Thyroid gland (tissue), 4 donors: ENCODE data around the gene MPEG1. TPM values are rescaled to one million over a fixed set of nuclear protein-coding genes. Genes with fewer than 3 reads are reported as not detected.

ENCODE experiments used
- DNase-seq, 2 donors: peaks; one replicate each; pipeline ENCODE4 v3.0.0-alpha.2; 2019
- H3K27ac ChIP-seq, 3 donors: fragments of 200-600 bp; sonication (generic); 1 replicate in 2 of 3; 2 replicates in 1 of 3; pipeline ENCODE4 v1.5.1; 2016 to 2019; ENCODE audit warnings: mild to moderate bottlenecking in 1 of 3, moderate library complexity in 1 of 3
- H3K27me3 ChIP-seq: fragments of 200-600 bp; sonication (generic); one replicate; pipeline ENCODE4 v1.5.1; 2019
- H3K36me3 ChIP-seq, 2 donors: fragments of 200-600 bp; sonication (generic); one replicate each; pipeline ENCODE4 v1.5.1; 2016 to 2019
- H3K4me1 ChIP-seq, 2 donors: fragments of 200-600 bp; sonication (generic); one replicate each; pipeline ENCODE4 v1.5.1; 2017 to 2019
- H3K4me3 ChIP-seq, 3 donors: fragments of 200-600 bp; sonication (generic); replicated peaks in 1 of 3; 1 replicate in 2 of 3; 2 replicates in 1 of 3; pipeline ENCODE4 v1.5.1; 2016; ENCODE audit warnings: mild to moderate bottlenecking in 1 of 3
- H3K9me3 ChIP-seq: fragments of 200-600 bp; sonication (generic); one replicate; pipeline ENCODE4 v1.5.1; 2017
- POLR2A ChIP-seq, 2 donors: fragments of 450-650 bp; IDR thresholded peaks; one replicate each; pipeline ENCODE4 v1.6.1; 2017; ENCODE audit warnings: antibody characterized with exemption in 2 of 2, mild to moderate bottlenecking in 2 of 2, moderate library complexity in 1 of 2
- WGBS, 2 donors: methylation state at CpG; one replicate each; pipeline ENCODE4 v1.1.5; 2017; 5-methylcytosine and 5-hydroxymethylcytosine counted together
- intact Hi-C: fragments of 100-400 bp; cut with DNase I; formaldehyde crosslinking; loops from one replicate; pipeline ENCODE4 v1.15.1; 2023
- total RNA-seq, 4 donors: library from RNA; depleted of rRNA; stranded (reverse); fragments of >200 nt; gene quantifications; one replicate each; pipeline ENCODE4 v1.2.3, GENCODE V29; 2016
- TF ChIP-seq, protein P1 (sequence below), 6 experiments: fragments of 200-600 bp in 3 of 6; fragments of 450-650 bp in 3 of 6; sonication (generic) in 3 of 6; IDR thresholded peaks; one replicate each; pipeline ENCODE4 v1.5.1; 2016 to 2019; ENCODE audit warnings: antibody characterized with exemption in 6 of 6, mild to moderate bottlenecking in 2 of 6, inconsistent platforms in 1 of 6, moderate library complexity in 1 of 6

The MPEG1 gene, protein sequence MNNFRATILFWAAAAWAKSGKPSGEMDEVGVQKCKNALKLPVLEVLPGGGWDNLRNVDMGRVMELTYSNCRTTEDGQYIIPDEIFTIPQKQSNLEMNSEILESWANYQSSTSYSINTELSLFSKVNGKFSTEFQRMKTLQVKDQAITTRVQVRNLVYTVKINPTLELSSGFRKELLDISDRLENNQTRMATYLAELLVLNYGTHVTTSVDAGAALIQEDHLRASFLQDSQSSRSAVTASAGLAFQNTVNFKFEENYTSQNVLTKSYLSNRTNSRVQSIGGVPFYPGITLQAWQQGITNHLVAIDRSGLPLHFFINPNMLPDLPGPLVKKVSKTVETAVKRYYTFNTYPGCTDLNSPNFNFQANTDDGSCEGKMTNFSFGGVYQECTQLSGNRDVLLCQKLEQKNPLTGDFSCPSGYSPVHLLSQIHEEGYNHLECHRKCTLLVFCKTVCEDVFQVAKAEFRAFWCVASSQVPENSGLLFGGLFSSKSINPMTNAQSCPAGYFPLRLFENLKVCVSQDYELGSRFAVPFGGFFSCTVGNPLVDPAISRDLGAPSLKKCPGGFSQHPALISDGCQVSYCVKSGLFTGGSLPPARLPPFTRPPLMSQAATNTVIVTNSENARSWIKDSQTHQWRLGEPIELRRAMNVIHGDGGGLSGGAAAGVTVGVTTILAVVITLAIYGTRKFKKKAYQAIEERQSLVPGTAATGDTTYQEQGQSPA
- 10 to 100 TPM in 3 of 4 donors, 1 to 10 TPM in 1; 5.8 to 16.3 (median 11.5) TPM for total RNA-seq

DNA sequence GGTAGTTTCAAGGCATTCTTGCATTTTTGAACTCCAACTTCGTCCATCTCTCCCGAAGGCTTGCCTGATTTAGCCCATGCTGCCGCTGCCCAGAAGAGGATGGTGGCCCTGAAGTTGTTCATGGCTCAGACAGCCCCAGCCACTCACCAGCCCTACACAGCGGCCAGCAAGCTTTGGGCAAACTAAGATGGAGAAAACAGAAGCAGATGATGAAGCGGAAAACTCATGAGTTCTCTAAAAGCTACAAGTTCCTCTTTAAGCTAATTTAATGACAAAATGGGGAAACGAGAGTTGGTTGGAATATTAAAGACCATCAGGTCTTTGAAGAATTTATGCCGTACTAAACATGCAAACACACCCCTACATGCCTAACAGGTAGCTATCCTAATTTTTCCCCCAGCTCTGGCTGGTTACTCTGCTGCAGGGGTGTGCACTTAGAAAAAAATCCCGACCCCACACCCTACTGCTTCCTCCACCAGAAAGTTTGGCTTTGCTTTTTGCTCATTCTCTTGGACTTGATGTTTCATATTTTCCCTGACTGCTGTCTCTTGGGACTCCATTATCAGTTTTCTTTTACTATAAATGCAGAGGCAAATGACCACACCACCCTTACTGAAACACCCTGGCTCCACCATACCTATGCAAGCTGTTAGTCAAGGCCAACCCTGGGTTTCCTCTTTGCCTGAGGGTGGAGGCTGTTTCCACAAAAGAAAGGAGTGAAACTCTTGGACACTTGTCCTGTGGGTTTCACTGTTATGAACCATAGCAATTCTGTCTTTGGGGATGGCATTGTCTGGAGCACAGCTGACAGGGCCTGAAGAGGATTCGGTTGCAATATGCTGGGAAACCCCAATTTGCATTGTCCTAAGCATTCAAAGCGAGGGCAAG is at the start of gene MPEG1:
MPEG1 (minus strand) TSS at position 184 of the 888 bp plus-strand sequence; CDS start at position 122, 62 bp downstream.
- intact Hi-C loops: loop anchor here (5.0 kb wide), 1 partner anchor 74 kb away; no protein-coding TSS in a partner anchor
- no peaks in the 10 kb centered on the region for H3K36me3 ChIP-seq
- no peak within 1 kb of the TSS for H3K27ac ChIP-seq
- DNase-seq: no peak
- no peaks in the 10 kb centered on the region for H3K9me3 ChIP-seq
- peaks cover 7 to 15% of the 10 kb centered on the region in 2 donors for H3K4me1 ChIP-seq
- TF ChIP-seq, protein P1, sequence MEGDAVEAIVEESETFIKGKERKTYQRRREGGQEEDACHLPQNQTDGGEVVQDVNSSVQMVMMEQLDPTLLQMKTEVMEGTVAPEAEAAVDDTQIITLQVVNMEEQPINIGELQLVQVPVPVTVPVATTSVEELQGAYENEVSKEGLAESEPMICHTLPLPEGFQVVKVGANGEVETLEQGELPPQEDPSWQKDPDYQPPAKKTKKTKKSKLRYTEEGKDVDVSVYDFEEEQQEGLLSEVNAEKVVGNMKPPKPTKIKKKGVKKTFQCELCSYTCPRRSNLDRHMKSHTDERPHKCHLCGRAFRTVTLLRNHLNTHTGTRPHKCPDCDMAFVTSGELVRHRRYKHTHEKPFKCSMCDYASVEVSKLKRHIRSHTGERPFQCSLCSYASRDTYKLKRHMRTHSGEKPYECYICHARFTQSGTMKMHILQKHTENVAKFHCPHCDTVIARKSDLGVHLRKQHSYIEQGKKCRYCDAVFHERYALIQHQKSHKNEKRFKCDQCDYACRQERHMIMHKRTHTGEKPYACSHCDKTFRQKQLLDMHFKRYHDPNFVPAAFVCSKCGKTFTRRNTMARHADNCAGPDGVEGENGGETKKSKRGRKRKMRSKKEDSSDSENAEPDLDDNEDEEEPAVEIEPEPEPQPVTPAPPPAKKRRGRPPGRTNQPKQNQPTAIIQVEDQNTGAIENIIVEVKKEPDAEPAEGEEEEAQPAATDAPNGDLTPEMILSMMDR (IDR thresholded peaks at IDR 0.05): no peak
- no peak for TF ChIP-seq POLR2A (IDR thresholded peaks at IDR 0.05)
- H3K4me3 ChIP-seq: no peak within 1 kb of the TSS
- no peaks in the 10 kb centered on the region for H3K27me3 ChIP-seq
- WGBS, 2 donors: 86 to 88% methylated on average over 10 of the region's 10 CpGs

DNA sequence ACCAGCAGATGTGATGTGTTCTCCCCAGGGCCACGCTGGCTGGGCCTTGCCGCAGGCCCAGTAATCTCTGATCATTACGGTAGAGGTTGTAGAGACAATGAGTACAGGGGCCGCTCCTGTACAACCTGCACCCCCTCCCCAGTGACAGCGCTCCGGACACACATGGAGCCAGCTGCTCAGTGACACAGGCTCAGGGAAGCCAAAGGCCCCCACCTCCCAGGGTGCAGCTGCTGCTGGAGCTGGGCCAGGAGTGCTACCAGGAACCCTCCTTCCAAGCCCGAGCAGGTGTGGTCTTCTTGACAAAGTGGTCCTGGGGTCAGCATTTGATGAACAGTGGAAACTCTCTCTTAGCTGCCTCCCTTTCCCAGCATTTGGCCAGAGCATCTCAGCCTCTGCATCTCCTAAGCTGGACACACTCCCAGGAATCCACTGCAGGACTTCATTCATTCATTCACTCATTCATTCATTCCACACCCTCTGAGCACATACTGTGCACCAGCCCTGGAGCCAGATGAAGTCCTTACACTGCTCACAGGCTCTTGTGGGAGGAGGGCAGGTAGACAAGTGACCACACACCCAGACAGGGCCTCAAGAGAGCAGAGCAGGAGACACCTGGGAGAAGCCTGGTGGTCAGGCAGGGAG is 49.6 kb upstream of the MPEG1 start:
- peaks cover 8 to 16% of the 10 kb centered on the region in 2 donors for H3K4me1 ChIP-seq
- H3K27ac ChIP-seq: no peak overlapping the region
- no peak overlapping the region for H3K4me3 ChIP-seq
- H3K36me3 ChIP-seq: no peaks in the 10 kb centered on the region
- TF ChIP-seq POLR2A (IDR thresholded peaks at IDR 0.05): no peak
- TF ChIP-seq, protein P1 (IDR thresholded peaks at IDR 0.05): no peak
- no peaks in the 10 kb centered on the region for H3K27me3 ChIP-seq
- DNase-seq: no peak
- H3K9me3 ChIP-seq: no peaks in the 10 kb centered on the region
- WGBS, 2 donors: 61 to 72% methylated on average over 4 to 6 of the region's 7 CpGs
- intact Hi-C loops: no loop called here

DNA sequence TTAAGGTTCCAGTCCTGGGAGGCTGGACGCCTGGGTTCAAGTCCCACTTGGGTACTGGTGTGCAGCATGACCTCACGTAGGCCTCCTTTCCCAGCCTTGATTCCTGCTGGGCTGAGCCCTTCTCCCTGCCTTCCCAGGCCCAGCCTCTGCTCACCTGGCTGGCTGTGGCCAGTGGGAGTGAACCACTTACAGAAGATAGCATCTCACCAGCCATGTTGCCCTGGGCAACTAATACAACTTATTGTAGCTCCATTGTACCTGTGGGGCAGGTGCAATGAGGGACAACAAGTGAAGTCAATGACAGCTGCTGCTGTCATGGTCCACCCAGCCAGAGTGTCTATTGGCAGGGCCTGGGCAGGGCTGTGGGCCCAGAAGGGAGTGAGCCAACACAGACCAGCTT is 48.4 kb upstream of the MPEG1 start:
- DNase-seq: no peak
- Histone ChIP-seq H3K36me3 (no peaks in the 10 kb centered on the region), H3K27me3 (no peaks in the 10 kb centered on the region), H3K9me3 (no peaks in the 10 kb centered on the region), H3K27ac (no peak overlapping the region), H3K4me1 (peaks cover 0 to 5% of the 10 kb centered on the region in 2 donors), H3K4me3 (no peak overlapping the region)
- 88 to 94% methylated on average over 2 of the region's 2 CpGs for WGBS, 2 donors
- TF ChIP-seq POLR2A (IDR thresholded peaks at IDR 0.05): no peak
- TF ChIP-seq, protein P1 (IDR thresholded peaks at IDR 0.05): no peak
- intact Hi-C loops: no loop called here

DNA sequence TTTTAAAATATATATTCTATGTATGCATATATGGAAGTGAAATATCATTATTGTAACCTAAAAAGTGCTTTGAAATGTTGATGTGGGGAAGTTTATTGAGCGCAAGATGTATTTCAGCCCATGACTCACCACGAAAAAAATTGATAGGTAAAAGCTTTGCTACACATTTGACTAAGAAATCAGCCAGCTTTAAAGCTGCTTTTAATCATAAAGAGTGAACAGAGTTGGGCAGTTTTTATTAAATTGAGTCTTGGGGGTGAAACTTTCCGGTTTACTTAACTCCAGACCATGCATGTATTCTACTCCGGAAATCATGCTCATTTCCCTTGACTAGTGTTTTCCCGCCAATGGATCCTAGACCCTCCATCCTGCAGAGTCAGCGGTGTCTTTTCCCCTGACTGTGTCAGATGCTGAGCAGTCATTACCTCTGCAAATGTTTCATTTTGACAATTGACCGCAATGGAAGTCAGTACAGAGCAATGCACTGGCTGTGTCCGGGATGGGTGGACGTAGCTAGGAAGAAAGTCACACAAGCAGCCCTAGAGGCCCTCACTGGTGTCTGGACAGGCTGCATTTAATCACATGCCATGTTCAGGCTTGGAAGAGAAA is 47.2 kb upstream of the MPEG1 start:
- WGBS, 2 donors: 87 to 92% methylated on average over 9 of the region's 9 CpGs
- no peaks in the 10 kb centered on the region for H3K9me3 ChIP-seq

More for the DNA sequence above, 47.2 kb upstream of the MPEG1 start:
- no peak overlapping the region for H3K27ac ChIP-seq
- no peaks in the 10 kb centered on the region for H3K4me1 ChIP-seq
- TF ChIP-seq, protein P1 (IDR thresholded peaks at IDR 0.05): no peak
- no peak for TF ChIP-seq POLR2A (IDR thresholded peaks at IDR 0.05)
- no peak overlapping the region for H3K4me3 ChIP-seq
- DNase-seq: no peak
- intact Hi-C loops: no loop called here
- H3K36me3 ChIP-seq: no peaks in the 10 kb centered on the region
- H3K27me3 ChIP-seq: no peaks in the 10 kb centered on the region
